GM06990 (cell line): ENCODE measurements around the gene LRP1B.

ENCODE experiments used
- DNase-seq: peaks from one replicate; pipeline ENCODE4 v3.0.0-alpha.2; 2011; ENCODE audit not compliant: insufficient read length; ENCODE audit errors: extremely low read depth
- H3K27me3 ChIP-seq: replicated peaks from 2 replicates; pipeline ENCODE4 v1.6.0; 2011; ENCODE audit warnings: low read length; ENCODE audit not compliant: control insufficient read depth, insufficient read depth
- H3K36me3 ChIP-seq: 2 replicates; pipeline ENCODE4 v1.5.1; 2011; ENCODE audit warnings: low read length; ENCODE audit not compliant: control insufficient read depth, insufficient read depth
- H3K4me3 ChIP-seq: replicated peaks from 2 replicates; pipeline ENCODE4 v1.5.1; 2011; ENCODE audit warnings: low read depth, mild to moderate bottlenecking, control low read depth, low read length
- TF ChIP-seq, protein P1 (sequence below): IDR thresholded peaks from 2 replicates; pipeline ENCODE4 v1.5.1; 2011; ENCODE audit warnings: low read length, control low read depth, mild to moderate bottlenecking, inconsistent platforms; ENCODE audit not compliant: insufficient read depth, poor library complexity, severe bottlenecking

The LRP1B gene

DNA sequence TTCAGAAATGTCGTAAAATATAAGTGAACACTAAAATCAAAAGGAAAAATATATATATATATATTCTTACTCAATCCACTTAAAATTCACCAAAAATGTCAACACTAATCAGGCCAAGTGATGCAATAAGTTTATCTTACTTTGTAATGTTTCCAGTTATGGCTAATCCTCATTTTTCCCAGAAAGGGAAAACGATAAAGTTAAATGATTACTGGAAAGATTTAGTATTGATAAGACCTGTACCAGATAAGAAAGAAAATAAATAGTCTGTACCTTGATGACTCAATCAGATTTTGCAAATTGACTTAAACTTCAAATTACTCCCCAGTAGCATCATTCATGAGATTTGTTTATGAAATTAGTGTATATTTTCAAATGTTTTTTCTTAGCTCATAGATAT lies 407.0 kb downstream of the LRP1B start:
- Histone ChIP-seq H3K27me3 (no peaks in the 10 kb centered on the region), H3K4me3 (no peak overlapping the region), H3K36me3 (no peaks in the 10 kb centered on the region)
- TF ChIP-seq, protein P1, sequence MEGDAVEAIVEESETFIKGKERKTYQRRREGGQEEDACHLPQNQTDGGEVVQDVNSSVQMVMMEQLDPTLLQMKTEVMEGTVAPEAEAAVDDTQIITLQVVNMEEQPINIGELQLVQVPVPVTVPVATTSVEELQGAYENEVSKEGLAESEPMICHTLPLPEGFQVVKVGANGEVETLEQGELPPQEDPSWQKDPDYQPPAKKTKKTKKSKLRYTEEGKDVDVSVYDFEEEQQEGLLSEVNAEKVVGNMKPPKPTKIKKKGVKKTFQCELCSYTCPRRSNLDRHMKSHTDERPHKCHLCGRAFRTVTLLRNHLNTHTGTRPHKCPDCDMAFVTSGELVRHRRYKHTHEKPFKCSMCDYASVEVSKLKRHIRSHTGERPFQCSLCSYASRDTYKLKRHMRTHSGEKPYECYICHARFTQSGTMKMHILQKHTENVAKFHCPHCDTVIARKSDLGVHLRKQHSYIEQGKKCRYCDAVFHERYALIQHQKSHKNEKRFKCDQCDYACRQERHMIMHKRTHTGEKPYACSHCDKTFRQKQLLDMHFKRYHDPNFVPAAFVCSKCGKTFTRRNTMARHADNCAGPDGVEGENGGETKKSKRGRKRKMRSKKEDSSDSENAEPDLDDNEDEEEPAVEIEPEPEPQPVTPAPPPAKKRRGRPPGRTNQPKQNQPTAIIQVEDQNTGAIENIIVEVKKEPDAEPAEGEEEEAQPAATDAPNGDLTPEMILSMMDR = no peak
- DNase-seq = no peak

DNA sequence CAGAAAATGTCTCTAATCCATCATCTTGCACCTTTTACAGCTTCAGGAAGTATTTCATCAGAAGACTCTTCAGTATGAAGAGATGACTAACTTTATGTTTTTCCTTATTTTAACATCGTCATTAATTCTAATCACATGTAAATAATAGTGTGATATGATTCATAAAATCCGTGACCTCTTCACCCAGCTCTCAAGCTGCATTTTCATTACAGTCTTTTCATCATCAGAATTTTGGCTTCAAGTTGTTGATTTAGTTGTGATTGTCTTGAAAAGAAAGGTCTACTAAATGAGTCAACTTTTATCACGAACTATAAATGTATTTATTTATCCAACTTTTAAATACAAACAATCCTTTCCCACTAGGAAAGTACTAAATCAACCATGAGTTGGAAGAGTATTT lies 410.3 kb downstream of the LRP1B start:
- Histone ChIP-seq H3K4me3 (no peak overlapping the region), H3K27me3 (no peaks in the 10 kb centered on the region), H3K36me3 (no peaks in the 10 kb centered on the region)
- DNase-seq = no peak
- TF ChIP-seq, protein P1 = no peak

DNA sequence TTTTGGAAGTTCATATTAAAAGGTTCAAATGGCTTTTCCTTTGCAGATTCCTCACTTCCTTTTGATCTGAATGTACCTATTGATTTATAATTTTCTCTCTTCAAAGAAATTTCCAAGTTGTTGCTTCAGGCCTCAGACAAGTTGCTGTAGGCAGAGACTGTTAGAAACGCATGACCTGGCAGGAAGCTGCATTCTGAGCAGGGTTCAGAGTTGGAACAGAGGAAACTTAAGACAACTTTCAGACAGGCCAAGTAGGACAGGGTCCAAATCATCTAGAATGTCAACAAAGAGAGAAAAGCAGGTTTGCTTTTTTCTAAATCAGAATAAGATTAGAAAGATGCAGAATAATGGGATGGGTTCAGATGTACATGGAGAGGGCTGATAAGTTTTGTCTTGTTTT lies 416.3 kb downstream of the LRP1B start:
- no peaks in the 10 kb centered on the region for H3K27me3 ChIP-seq
- DNase-seq = no peak
- H3K4me3 ChIP-seq = no peak overlapping the region
- TF ChIP-seq, protein P1 = no peak
- no peaks in the 10 kb centered on the region for H3K36me3 ChIP-seq

DNA sequence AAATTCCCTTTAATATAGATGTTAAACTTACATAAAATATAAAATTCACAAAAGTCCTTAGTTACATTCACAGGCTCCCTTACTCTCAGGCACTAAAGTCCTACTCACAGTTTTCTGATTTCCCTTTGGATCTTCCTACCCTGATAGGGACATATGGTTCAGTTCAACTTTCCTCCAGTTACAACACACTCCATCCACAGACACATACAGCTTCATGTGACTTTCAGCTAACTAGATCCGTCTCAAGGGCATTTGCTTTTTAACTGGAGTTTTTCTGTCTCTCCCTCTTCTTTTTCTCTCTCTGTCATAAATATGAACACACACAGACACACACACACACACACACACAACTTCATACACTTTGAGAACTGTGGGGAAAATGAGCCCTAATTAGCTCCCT lies 419.2 kb downstream of the LRP1B start:
- DNase-seq = no peak
- H3K4me3 ChIP-seq = no peak overlapping the region
- H3K27me3 ChIP-seq = no peaks in the 10 kb centered on the region
- no peaks in the 10 kb centered on the region for H3K36me3 ChIP-seq
- TF ChIP-seq, protein P1 = no peak

DNA sequence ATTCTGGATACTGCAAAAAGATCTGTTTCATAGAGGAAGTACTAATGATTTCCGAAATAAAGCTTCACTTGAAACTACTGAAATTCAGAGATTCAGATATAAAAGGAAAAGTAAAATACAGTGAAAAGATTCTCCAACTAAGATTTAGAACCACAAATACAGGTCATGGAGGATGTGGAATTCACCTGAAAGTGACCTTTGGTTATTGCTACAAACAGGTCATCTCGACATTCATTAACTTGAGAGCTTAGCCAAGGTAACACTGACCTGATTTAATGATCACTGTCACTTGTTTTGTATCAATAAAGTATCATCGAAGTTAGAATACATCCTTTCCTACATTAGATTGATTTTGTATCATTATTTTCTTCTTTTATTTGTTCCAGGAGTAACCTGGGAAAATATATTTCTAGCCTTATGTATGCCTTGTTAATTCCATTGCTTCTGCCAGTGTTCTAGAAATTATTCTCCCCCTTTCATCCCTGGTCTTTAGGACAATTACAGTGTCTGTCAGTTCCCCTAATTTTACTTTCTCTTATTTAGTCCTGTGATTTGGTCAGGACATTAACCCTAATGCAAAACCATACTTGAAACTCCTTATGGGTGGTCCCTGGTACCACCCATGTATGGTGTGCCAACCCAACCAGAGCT lies 420.1 kb downstream of the LRP1B start:
- Histone ChIP-seq H3K4me3 (no peak overlapping the region), H3K27me3 (no peaks in the 10 kb centered on the region), H3K36me3 (no peaks in the 10 kb centered on the region)
- no peak for DNase-seq
- TF ChIP-seq, protein P1 = no peak

DNA sequence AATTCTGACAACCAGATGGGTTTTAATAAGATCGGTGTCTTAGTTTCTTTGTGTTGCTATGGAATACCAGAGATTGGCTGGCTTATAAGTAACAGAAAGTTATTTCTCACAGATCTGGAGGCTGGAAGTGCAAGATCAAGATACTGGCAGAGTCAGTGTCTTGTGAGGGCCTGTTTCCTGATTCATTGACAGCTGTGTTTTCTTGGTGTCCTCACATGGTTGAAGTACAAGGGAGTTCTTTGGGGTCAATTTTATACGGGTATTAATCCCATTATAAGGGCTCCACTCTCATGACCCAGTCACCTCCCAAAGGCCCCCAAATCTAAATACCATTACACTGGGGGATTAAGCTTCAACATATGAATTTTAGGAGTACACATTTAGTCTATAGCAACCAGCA lies 421.1 kb downstream of the LRP1B start:
- TF ChIP-seq, protein P1 = no peak
- H3K36me3 ChIP-seq = no peaks in the 10 kb centered on the region
- no peaks in the 10 kb centered on the region for H3K27me3 ChIP-seq
- no peak for DNase-seq
- no peak overlapping the region for H3K4me3 ChIP-seq
